Measurements from ENCODE around the gene KCNJ5.

The KCNJ5 gene

DNA sequence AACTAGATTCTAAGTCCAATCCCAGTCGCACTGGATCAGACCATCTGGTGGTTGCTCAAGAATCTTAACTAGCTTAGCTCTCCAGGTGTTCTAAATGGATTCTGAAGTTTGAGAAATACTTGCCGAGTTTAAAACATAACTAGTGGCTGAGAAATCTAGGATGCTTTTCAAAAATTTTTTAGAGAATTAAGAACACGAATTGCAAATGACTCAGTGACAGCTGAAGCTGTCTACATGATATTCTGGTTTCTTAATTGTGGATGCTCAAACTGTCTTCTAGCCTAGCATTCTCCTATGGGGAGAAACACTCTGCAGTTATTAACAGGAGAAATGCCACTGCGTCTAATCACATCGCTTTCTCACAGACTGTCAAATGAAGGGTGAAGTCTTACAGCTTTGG lies 71.7 kb downstream of the KCNJ5 start:
- no peak for DNase-seq

- no peak for DNase-seq
Observed at GRCh38 chr11:128963744-128964325, 72.7 kb downstream of the KCNJ5 start.

GRCh38 chr11:128964463-128964930 lies 73.3 kb downstream of the KCNJ5 start:
- no peak for DNase-seq

GRCh38 chr11:128965485-128965884 lies 74.3 kb downstream of the KCNJ5 start:
- DNase-seq, result no peak

- no peak for DNase-seq
Observed at GRCh38 chr11:128967578-128967977, 76.4 kb downstream of the KCNJ5 start.

DNA sequence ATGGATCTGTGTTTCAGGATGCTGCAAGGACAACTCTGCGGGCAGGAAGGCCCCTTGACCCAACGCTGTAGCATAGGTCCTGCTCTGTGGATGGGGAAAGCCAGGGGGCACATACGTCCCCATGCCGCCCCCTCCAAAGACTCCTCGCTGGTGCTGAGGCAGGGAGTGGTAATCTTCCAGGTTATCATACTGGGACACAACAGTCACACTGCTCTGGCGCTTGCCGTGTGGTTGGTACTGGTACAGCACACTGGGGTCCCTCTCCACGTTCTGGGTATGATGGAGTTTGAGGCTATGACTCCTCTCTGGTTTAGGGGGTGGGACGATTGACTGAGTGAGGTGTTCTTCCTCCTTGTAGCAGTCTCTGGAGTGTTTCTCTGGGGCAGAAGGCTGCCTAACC lies 77.8 kb downstream of the KCNJ5 start:
- no peak for DNase-seq
